Progenitor cell of endocrine pancreas (in vitro differentiated cells): ENCODE data around the gene EXOC7. TPM values are rescaled to one million over a fixed set of nuclear protein-coding genes. Genes with fewer than 3 reads are reported as not detected.

ENCODE experiments used
- DNase-seq: peaks from one replicate; pipeline ENCODE4 v3.0.0; 2021; ENCODE audit warnings: low spot score; ENCODE audit not compliant: unreplicated experiment
- H3K27ac Mint-ChIP-seq: 2 replicates; pipeline ENCODE4 v1.8.0; 2021; ENCODE audit warnings: mild to moderate bottlenecking, moderate library complexity, mixed read lengths
- H3K27me3 Mint-ChIP-seq: 2 replicates; pipeline ENCODE4 v1.8.0; 2021; ENCODE audit warnings: mixed read lengths
- H3K36me3 Mint-ChIP-seq: 2 replicates; pipeline ENCODE4 v1.8.0; 2022; ENCODE audit warnings: mixed read lengths; ENCODE audit not compliant: insufficient read depth
- H3K4me1 Mint-ChIP-seq: 2 replicates; pipeline ENCODE4 v1.8.0; 2021; ENCODE audit warnings: low read depth, mixed read lengths
- H3K4me3 Mint-ChIP-seq: 2 replicates; pipeline ENCODE4 v1.8.0; 2021; ENCODE audit warnings: low read depth, mild to moderate bottlenecking, moderate library complexity, mixed read lengths
- H3K9me3 Mint-ChIP-seq: 2 replicates; pipeline ENCODE4 v1.8.0; 2021; ENCODE audit warnings: low read depth, mixed read lengths
- CTCF ChIP-seq: fragments of 200-600 bp; sonication (generic); IDR thresholded peaks from one replicate; pipeline ENCODE4 v1.5.0; 2021; ENCODE audit warnings: antibody characterized with exemption, mild to moderate bottlenecking; ENCODE audit not compliant: unreplicated experiment
- long read RNA-seq: library from polyadenylated mRNA; unstranded; transcript quantifications from one replicate; pipeline ENCODE4 v2.0.0, GENCODE V29; 2020
- total RNA-seq: library from RNA; stranded (reverse); gene quantifications from 2 replicates; pipeline ENCODE4 v1.2.1, GENCODE V29; 2021

The EXOC7 gene
- total RNA-seq, result 354 and 364 TPM in 2 replicates
- long read RNA-seq, full-length matches to known transcripts, result 259 of 310 reads
- long read RNA-seq, partial matches to known transcripts, result 29 of 310 reads
- long read RNA-seq, other reads (novel, unspliced or antisense), result 22 of 310 reads

- peak; percentile 87 for DNase-seq
- no peak for TF ChIP-seq CTCF
- peaks cover 23% of the 10 kb centered on the region for H3K4me1 Mint-ChIP-seq
- H3K9me3 Mint-ChIP-seq, result no peaks in the 10 kb centered on the region
- H3K36me3 Mint-ChIP-seq, result peaks cover 14% of the 10 kb centered on the region
- no peaks in the 10 kb centered on the region for H3K27me3 Mint-ChIP-seq
- peak within 1 kb of the TSS; percentile 96 for H3K27ac Mint-ChIP-seq
- peak within 1 kb of the TSS; percentile 97 for H3K4me3 Mint-ChIP-seq
These were observed at the start of gene EXOC7 for GRCh38 chr17:76103274-76104139. EXOC7 (minus strand) TSS chr17:76103787; CDS start chr17:76103692, 95 bp downstream.

- H3K4me3 Mint-ChIP-seq, result no peak overlapping the region
- H3K4me1 Mint-ChIP-seq, result no peaks in the 10 kb centered on the region
- TF ChIP-seq CTCF, result no peak
- peaks cover 9% of the 10 kb centered on the region for H3K36me3 Mint-ChIP-seq
- no peak overlapping the region for H3K27ac Mint-ChIP-seq
- no peak for DNase-seq
- H3K27me3 Mint-ChIP-seq, result no peaks in the 10 kb centered on the region
- no peaks in the 10 kb centered on the region for H3K9me3 Mint-ChIP-seq
These were observed 49.6 kb upstream of the EXOC7 start for GRCh38 chr17:76153202-76153601.

GRCh38 chr17:76152591-76152990, 49.0 kb upstream of the EXOC7 start:
- H3K27ac Mint-ChIP-seq, result no peak overlapping the region
- no peaks in the 10 kb centered on the region for H3K9me3 Mint-ChIP-seq
- no peak overlapping the region for H3K4me3 Mint-ChIP-seq
- no peaks in the 10 kb centered on the region for H3K27me3 Mint-ChIP-seq
- peaks cover under 1% of the 10 kb centered on the region for H3K4me1 Mint-ChIP-seq
- H3K36me3 Mint-ChIP-seq, result peaks cover 8% of the 10 kb centered on the region
- DNase-seq, result no peak
- TF ChIP-seq CTCF, result no peak

GRCh38 chr17:76151896-76152454, 48.4 kb upstream of the EXOC7 start:
- H3K4me3 Mint-ChIP-seq, result no peak overlapping the region
- H3K27ac Mint-ChIP-seq, result no peak overlapping the region
- TF ChIP-seq CTCF, result no peak
- no peaks in the 10 kb centered on the region for H3K27me3 Mint-ChIP-seq
- peaks cover 2% of the 10 kb centered on the region for H3K4me1 Mint-ChIP-seq
- peaks cover 5% of the 10 kb centered on the region for H3K36me3 Mint-ChIP-seq
- no peak for DNase-seq
- H3K9me3 Mint-ChIP-seq, result no peaks in the 10 kb centered on the region

GRCh38 chr17:76150712-76151622, 47.4 kb upstream of the EXOC7 start:
- TF ChIP-seq CTCF, result no peak
- no peaks in the 10 kb centered on the region for H3K27me3 Mint-ChIP-seq
- no peaks in the 10 kb centered on the region for H3K9me3 Mint-ChIP-seq
- H3K4me3 Mint-ChIP-seq, result no peak overlapping the region
- no peak for DNase-seq
- H3K36me3 Mint-ChIP-seq, result peaks cover 4% of the 10 kb centered on the region
- H3K4me1 Mint-ChIP-seq, result peaks cover 2% of the 10 kb centered on the region
- H3K27ac Mint-ChIP-seq, result no peak overlapping the region
